GM23248 (cell line): ENCODE data around the gene SUSD3. TPM values are rescaled to one million over a fixed set of nuclear protein-coding genes. Genes with fewer than 3 reads are reported as not detected.

ENCODE experiments used
- DNase-seq: peaks from one replicate; pipeline ENCODE4 v3.0.0-alpha.2; 2015
- H2AFZ ChIP-seq: fragments of 200-600 bp; sonication (generic); 2 replicates; pipeline ENCODE4 v1.6.1; 2016; ENCODE audit warnings: antibody characterized with exemption
- H3F3A ChIP-seq: fragments of 200-600 bp; sonication (generic); 2 replicates; pipeline ENCODE4 v1.6.1; 2016; ENCODE audit warnings: mild to moderate bottlenecking, antibody characterized with exemption, mixed run types; ENCODE audit not compliant: insufficient read depth
- H3K27ac ChIP-seq: fragments of 200-600 bp; sonication (generic); 2 replicates; pipeline ENCODE4 v1.5.1; 2016; ENCODE audit warnings: mild to moderate bottlenecking
- H3K27me3 ChIP-seq: fragments of 200-600 bp; sonication (generic); replicated peaks from 2 replicates; pipeline ENCODE4 v1.6.1; 2016; ENCODE audit warnings: mild to moderate bottlenecking; ENCODE audit not compliant: insufficient read depth
- H3K36me3 ChIP-seq: fragments of 200-600 bp; sonication (generic); 2 replicates; pipeline ENCODE4 v1.6.1; 2016; ENCODE audit warnings: low read depth, mild to moderate bottlenecking
- H3K4me1 ChIP-seq: fragments of 200-600 bp; sonication (generic); 2 replicates; pipeline ENCODE4 v1.6.1; 2016; ENCODE audit warnings: mild to moderate bottlenecking; ENCODE audit not compliant: insufficient read depth
- H3K4me2 ChIP-seq: fragments of 200-600 bp; sonication (generic); one replicate; pipeline ENCODE4 v1.6.1; 2016; ENCODE audit warnings: mild to moderate bottlenecking; ENCODE audit not compliant: unreplicated experiment
- H3K4me3 ChIP-seq: fragments of 200-600 bp; sonication (generic); 2 replicates; pipeline ENCODE4 v1.5.1; 2016; ENCODE audit warnings: mild to moderate bottlenecking
- H3K79me2 ChIP-seq: fragments of 200-600 bp; sonication (generic); 2 replicates; pipeline ENCODE4 v1.6.1; 2016; ENCODE audit warnings: mild to moderate bottlenecking; ENCODE audit not compliant: insufficient read depth
- H3K9ac ChIP-seq: fragments of 200-600 bp; sonication (generic); 2 replicates; pipeline ENCODE4 v1.6.1; 2016; ENCODE audit warnings: mild to moderate bottlenecking
- H3K9me2 ChIP-seq: fragments of 200-600 bp; sonication (generic); 2 replicates; pipeline ENCODE4 v1.6.1; 2016; ENCODE audit warnings: mixed run types, mild to moderate bottlenecking, moderate library complexity; ENCODE audit not compliant: insufficient read depth
- H3K9me3 ChIP-seq: fragments of 200-600 bp; sonication (generic); one replicate; pipeline ENCODE4 v1.6.1; 2017; ENCODE audit warnings: low read depth
- H4K20me1 ChIP-seq: fragments of 200-600 bp; sonication (generic); 2 replicates; pipeline ENCODE4 v1.6.0; 2016; ENCODE audit not compliant: insufficient read depth
- EZH2 ChIP-seq: fragments of 200-600 bp; sonication (generic); IDR thresholded peaks from 2 replicates; pipeline ENCODE4 v1.6.1; 2018; ENCODE audit warnings: antibody characterized with exemption, mild to moderate bottlenecking; ENCODE audit not compliant: insufficient read depth, poor library complexity, severe bottlenecking
- EZH2phosphoT487 ChIP-seq: fragments of 200-600 bp; sonication (generic); IDR thresholded peaks from 2 replicates; pipeline ENCODE4 v1.6.1; 2018; ENCODE audit warnings: antibody characterized with exemption, moderate library complexity, mild to moderate bottlenecking, low read depth; ENCODE audit not compliant: insufficient read depth
- WGBS, 2 experiments: methylation state at CpG; one replicate each; pipeline ENCODE4 v1.1.6; 2015 to 2017; ENCODE audit warnings: low lambda C conversion rate in 2 of 2, low coverage in 1 of 2; ENCODE audit errors: missing lambda C conversion rate in 2 of 2; 5-methylcytosine and 5-hydroxymethylcytosine counted together
- in situ Hi-C: fragments of 300-500 bp; cut with MboI; formaldehyde crosslinking; loops from 2 replicates; pipeline ENCODE4 v1.15.0; 2020
- polyA plus RNA-seq: library from polyadenylated mRNA; unstranded; fragments of >200 nt; fragmentation: Nextera tagmentation; extraction: Ambion mirVana; gene quantifications from 2 replicates; pipeline ENCODE4 v1.2.1, GENCODE V29; 2016
- total RNA-seq: library from RNA; depleted of rRNA; stranded (reverse); fragments of >200 nt; shearing (Covaris generic); gene quantifications from 2 replicates; pipeline ENCODE4 v1.2.3, GENCODE V29; 2014

The SUSD3 gene
- total and polyA plus RNA-seq, 2 experiments from 2014 or later, result 0.43 TPM; not detected in 1

GRCh38 chr9:93041108-93041802 lies 17.2 kb upstream of the SUSD3 start:
- no peaks in the 10 kb centered on the region for H3F3A ChIP-seq
- H3K27me3 ChIP-seq, result no peaks in the 10 kb centered on the region
- H3K4me1 ChIP-seq, result no peaks in the 10 kb centered on the region
- H3K9ac ChIP-seq, result no peak overlapping the region
- H3K36me3 ChIP-seq, result no peaks in the 10 kb centered on the region
- DNase-seq, result peak; percentile 13
- H3K9me2 ChIP-seq, result no peaks in the 10 kb centered on the region
- H3K79me2 ChIP-seq, result no peaks in the 10 kb centered on the region
- H3K4me3 ChIP-seq, result no peak overlapping the region
- TF ChIP-seq EZH2phosphoT487 (no peak), EZH2 (no peak)
- no peak overlapping the region for H3K27ac ChIP-seq
- H3K4me2 ChIP-seq, result no peak overlapping the region
- no peak overlapping the region for H2AFZ ChIP-seq
- in situ Hi-C loops, result no loop called here
- 81 to 82% methylated on average over 6 of the region's 6 CpGs for WGBS, 2 experiments
- no peaks in the 10 kb centered on the region for H3K9me3 ChIP-seq
- no peaks in the 10 kb centered on the region for H4K20me1 ChIP-seq

GRCh38 chr9:93043122-93043521 lies 15.4 kb upstream of the SUSD3 start:
- Histone ChIP-seq H3K4me3 (no peak overlapping the region), H3K4me2 (no peak overlapping the region), H3F3A (no peaks in the 10 kb centered on the region), H3K36me3 (no peaks in the 10 kb centered on the region), H3K27me3 (no peaks in the 10 kb centered on the region), H3K4me1 (no peaks in the 10 kb centered on the region), H4K20me1 (no peaks in the 10 kb centered on the region), H3K9me2 (no peaks in the 10 kb centered on the region), H3K27ac (no peak overlapping the region), H3K79me2 (no peaks in the 10 kb centered on the region), H3K9ac (no peak overlapping the region), H2AFZ (no peak overlapping the region), H3K9me3 (no peaks in the 10 kb centered on the region)
- no peak for TF ChIP-seq EZH2phosphoT487
- no peak for TF ChIP-seq EZH2
- in situ Hi-C loops, result no loop called here
- DNase-seq, result no peak
- WGBS, 2 experiments, result 54 to 55% methylated on average over 6 of the region's 6 CpGs

GRCh38 chr9:93045521-93045920 lies 13.0 kb upstream of the SUSD3 start:
- in situ Hi-C loops, result no loop called here
- Histone ChIP-seq H3K4me2 (no peak overlapping the region), H3K27ac (no peak overlapping the region), H3K4me1 (no peaks in the 10 kb centered on the region), H3K36me3 (no peaks in the 10 kb centered on the region), H2AFZ (no peak overlapping the region), H4K20me1 (no peaks in the 10 kb centered on the region), H3K9ac (no peak overlapping the region), H3K9me3 (no peaks in the 10 kb centered on the region), H3K27me3 (no peaks in the 10 kb centered on the region), H3K79me2 (no peaks in the 10 kb centered on the region), H3K4me3 (no peak overlapping the region), H3K9me2 (no peaks in the 10 kb centered on the region), H3F3A (no peaks in the 10 kb centered on the region)
- DNase-seq, result no peak
- whole genome bisulfite sequencing, 2 experiments, result 67 to 80% methylated on average over 2 of the region's 2 CpGs
- no peak for TF ChIP-seq EZH2phosphoT487
- TF ChIP-seq EZH2, result no peak

- DNase-seq, result no peak
- Histone ChIP-seq H3K79me2 (no peaks in the 10 kb centered on the region), H3K36me3 (no peaks in the 10 kb centered on the region), H2AFZ (no peak overlapping the region), H3F3A (no peaks in the 10 kb centered on the region), H3K4me2 (no peak overlapping the region), H3K27me3 (no peaks in the 10 kb centered on the region), H3K9me2 (no peaks in the 10 kb centered on the region), H3K4me3 (no peak overlapping the region), H3K4me1 (no peaks in the 10 kb centered on the region), H4K20me1 (no peaks in the 10 kb centered on the region), H3K9ac (no peak overlapping the region), H3K9me3 (no peaks in the 10 kb centered on the region), H3K27ac (no peak overlapping the region)
- TF ChIP-seq EZH2phosphoT487, result no peak
- no peak for TF ChIP-seq EZH2
- in situ Hi-C loops, result no loop called here
- WGBS, 2 experiments, result 54 to 65% methylated on average over 8 of the region's 8 CpGs
Measured at GRCh38 chr9:93048566-93049448, 9.7 kb upstream of the SUSD3 start.
